IPS DF 6.9 (cell line): Measurements from ENCODE around the gene RHOBTB3.

Source experiments
- DNase-seq: peaks from one replicate; pipeline ENCODE4 v3.0.0-alpha.2; 2013; ENCODE audit warnings: low read depth, low spot score
- H3K27ac ChIP-seq: one replicate; pipeline ENCODE4 v1.5.1; 2013; ENCODE audit warnings: low read length, control low read depth
- H3K27me3 ChIP-seq: 2 replicates; pipeline ENCODE4 v1.6.1; 2013; ENCODE audit warnings: mild to moderate bottlenecking, low read length; ENCODE audit not compliant: control insufficient read depth, insufficient read depth
- H3K36me3 ChIP-seq: 2 replicates; pipeline ENCODE4 v1.6.1; 2013; ENCODE audit warnings: low read length; ENCODE audit not compliant: control insufficient read depth, insufficient read depth
- H3K4me1 ChIP-seq: 2 replicates; pipeline ENCODE4 v1.6.1; 2013; ENCODE audit warnings: low read length; ENCODE audit not compliant: control insufficient read depth, insufficient read depth
- H3K4me3 ChIP-seq: 2 replicates; pipeline ENCODE4 v1.5.1; 2013; ENCODE audit warnings: mild to moderate bottlenecking, low read length
- H3K9me3 ChIP-seq: 2 replicates; pipeline ENCODE4 v1.6.1; 2013; ENCODE audit warnings: low read length, inconsistent platforms; ENCODE audit not compliant: control insufficient read depth, insufficient read depth
- WGBS: extraction: QIAGEN DNeasy Blood & Tissue Kit; methylation state at CpG from one replicate; pipeline ENCODE4 v1.1.7; 2013; ENCODE audit warnings: mixed read lengths, missing lambda C conversion rate; ENCODE audit not compliant: insufficient read length, insufficient coverage; 5-methylcytosine and 5-hydroxymethylcytosine counted together

Gene RHOBTB3

GRCh38 chr5:95786821-95787418, 55.8 kb downstream of the RHOBTB3 start:
- Histone ChIP-seq H3K27ac (no peak overlapping the region), H3K4me3 (no peak overlapping the region), H3K9me3 (no peaks in the 10 kb centered on the region), H3K4me1 (no peaks in the 10 kb centered on the region), H3K36me3 (no peaks in the 10 kb centered on the region), H3K27me3 (no peaks in the 10 kb centered on the region)
- WGBS = no CpG with 5 or more reads among the region's 3 CpGs
- DNase-seq = no peak

- Histone ChIP-seq H3K9me3 (no peaks in the 10 kb centered on the region), H3K4me3 (no peak overlapping the region), H3K36me3 (no peaks in the 10 kb centered on the region), H3K27me3 (no peaks in the 10 kb centered on the region), H3K4me1 (no peaks in the 10 kb centered on the region), H3K27ac (no peak overlapping the region)
- no CpG with 5 or more reads among the region's 8 CpGs for WGBS
- DNase-seq = no peak
Observed at GRCh38 chr5:95788493-95788892, 57.4 kb downstream of the RHOBTB3 start.

GRCh38 chr5:95791751-95792150, 60.6 kb downstream of the RHOBTB3 start:
- H3K4me3 ChIP-seq = no peak overlapping the region
- no peaks in the 10 kb centered on the region for H3K9me3 ChIP-seq
- WGBS = no CpG with 5 or more reads among the region's 6 CpGs
- no peaks in the 10 kb centered on the region for H3K4me1 ChIP-seq
- no peak for DNase-seq
- no peaks in the 10 kb centered on the region for H3K36me3 ChIP-seq
- no peak overlapping the region for H3K27ac ChIP-seq
- H3K27me3 ChIP-seq = no peaks in the 10 kb centered on the region

- no peaks in the 10 kb centered on the region for H3K27me3 ChIP-seq
- no peaks in the 10 kb centered on the region for H3K36me3 ChIP-seq
- no CpG with 5 or more reads among the region's 3 CpGs for WGBS
- no peak for DNase-seq
- no peak overlapping the region for H3K4me3 ChIP-seq
- H3K4me1 ChIP-seq = no peaks in the 10 kb centered on the region
- H3K9me3 ChIP-seq = no peaks in the 10 kb centered on the region
- H3K27ac ChIP-seq = no peak overlapping the region
Observed at GRCh38 chr5:95794070-95794516, 63.0 kb downstream of the RHOBTB3 start.

- H3K4me3 ChIP-seq = no peak overlapping the region
- H3K36me3 ChIP-seq = no peaks in the 10 kb centered on the region
- H3K4me1 ChIP-seq = no peaks in the 10 kb centered on the region
- no peak for DNase-seq
- no peaks in the 10 kb centered on the region for H3K27me3 ChIP-seq
- WGBS = no CpG with 5 or more reads among the region's 3 CpGs
- no peaks in the 10 kb centered on the region for H3K9me3 ChIP-seq
- no peak overlapping the region for H3K27ac ChIP-seq
Observed at GRCh38 chr5:95797301-95797700, 66.2 kb downstream of the RHOBTB3 start.

- no CpG with 5 or more reads among the region's 2 CpGs for WGBS
- H3K36me3 ChIP-seq = no peaks in the 10 kb centered on the region
- no peaks in the 10 kb centered on the region for H3K4me1 ChIP-seq
- H3K9me3 ChIP-seq = no peaks in the 10 kb centered on the region
- H3K27me3 ChIP-seq = no peaks in the 10 kb centered on the region
- no peak for DNase-seq
- no peak overlapping the region for H3K27ac ChIP-seq
- H3K4me3 ChIP-seq = no peak overlapping the region
Observed at GRCh38 chr5:95798048-95798447, 66.9 kb downstream of the RHOBTB3 start.

- no peak overlapping the region for H3K4me3 ChIP-seq
- no peaks in the 10 kb centered on the region for H3K36me3 ChIP-seq
- H3K27ac ChIP-seq = no peak overlapping the region
- no peaks in the 10 kb centered on the region for H3K9me3 ChIP-seq
- H3K27me3 ChIP-seq = no peaks in the 10 kb centered on the region
- no peak for DNase-seq
- no peaks in the 10 kb centered on the region for H3K4me1 ChIP-seq
Observed at GRCh38 chr5:95798545-95798944, 67.4 kb downstream of the RHOBTB3 start.

- DNase-seq = no peak
- Histone ChIP-seq H3K27me3 (no peaks in the 10 kb centered on the region), H3K27ac (no peak overlapping the region), H3K4me1 (no peaks in the 10 kb centered on the region), H3K36me3 (no peaks in the 10 kb centered on the region), H3K4me3 (no peak overlapping the region), H3K9me3 (no peaks in the 10 kb centered on the region)
- WGBS = no CpG with 5 or more reads among the region's 4 CpGs
Observed at GRCh38 chr5:95799191-95799835, 68.2 kb downstream of the RHOBTB3 start.

- no CpG with 5 or more reads among the region's 3 CpGs for WGBS
Observed at GRCh38 chr5:95800553-95800952, 69.4 kb downstream of the RHOBTB3 start.

GRCh38 chr5:95801532-95801931, 70.4 kb downstream of the RHOBTB3 start:
- Histone ChIP-seq H3K27ac (no peak overlapping the region), H3K9me3 (no peaks in the 10 kb centered on the region), H3K36me3 (no peaks in the 10 kb centered on the region), H3K27me3 (no peaks in the 10 kb centered on the region), H3K4me3 (no peak overlapping the region), H3K4me1 (no peaks in the 10 kb centered on the region)
- DNase-seq = no peak
- WGBS = no CpG with 5 or more reads among the region's 2 CpGs

More at GRCh38 chr5:95800553-95800952, 69.4 kb downstream of the RHOBTB3 start:
- H3K4me1 ChIP-seq = no peaks in the 10 kb centered on the region
- H3K27me3 ChIP-seq = no peaks in the 10 kb centered on the region
- H3K9me3 ChIP-seq = no peaks in the 10 kb centered on the region
- H3K36me3 ChIP-seq = no peaks in the 10 kb centered on the region
- no peak overlapping the region for H3K4me3 ChIP-seq
- no peak overlapping the region for H3K27ac ChIP-seq
- DNase-seq = no peak

GRCh38 chr5:95801961-95802360, 70.8 kb downstream of the RHOBTB3 start:
- Histone ChIP-seq H3K4me1 (no peaks in the 10 kb centered on the region), H3K36me3 (no peaks in the 10 kb centered on the region)
- no peak for DNase-seq

More at GRCh38 chr5:95801961-95802360, 70.8 kb downstream of the RHOBTB3 start:
- no peak overlapping the region for H3K27ac ChIP-seq
- WGBS = no CpG with 5 or more reads among the region's 3 CpGs
- H3K27me3 ChIP-seq = no peaks in the 10 kb centered on the region
- no peaks in the 10 kb centered on the region for H3K9me3 ChIP-seq
- H3K4me3 ChIP-seq = no peak overlapping the region
